ENCODE results near the gene IL2RA. TPM values are rescaled to one million over a fixed set of nuclear protein-coding genes. Genes with fewer than 3 reads are reported as not detected.

The IL2RA gene
- total and polyA plus RNA-seq, 10 donors: 3.5 to 78.7 (median 15.4) TPM

DNA sequence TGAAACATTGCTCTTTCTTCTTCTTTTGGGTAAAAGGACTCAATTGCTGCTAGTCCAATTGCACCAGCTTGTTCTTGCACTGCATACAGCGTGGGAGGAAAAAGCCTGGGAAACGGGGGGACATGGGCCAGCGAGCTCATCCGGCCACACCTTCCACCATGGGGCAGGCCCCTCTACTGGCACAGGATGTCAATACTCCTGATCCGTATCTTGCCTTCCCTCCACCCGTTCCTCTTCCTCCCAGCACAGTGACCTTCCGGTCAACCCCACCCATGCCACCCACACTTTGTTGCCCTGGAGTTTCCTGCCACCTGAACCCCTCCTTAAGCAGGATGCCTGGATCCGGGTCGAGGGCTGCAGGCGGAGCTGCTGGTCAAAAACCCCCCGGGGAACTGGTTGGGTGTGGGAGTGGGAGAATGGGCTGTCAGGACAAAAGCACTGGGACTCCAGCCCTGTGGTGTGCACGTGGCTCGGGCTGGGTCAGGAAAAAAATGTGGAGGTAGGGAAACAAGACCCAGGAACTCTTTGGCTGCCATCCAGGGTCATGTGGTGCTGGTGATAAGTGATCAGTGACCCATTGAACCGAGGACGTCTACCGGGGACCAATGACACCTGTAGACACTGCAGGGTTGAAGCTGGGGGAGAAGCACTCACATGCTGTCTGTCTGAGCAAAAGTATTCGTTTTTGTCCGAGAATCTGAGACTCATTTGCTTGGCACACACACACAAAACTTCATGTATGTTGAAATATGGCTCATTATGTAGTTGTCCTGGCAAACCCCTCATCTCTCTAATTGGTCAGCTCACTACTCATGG is 8.1 kb downstream of the IL2RA start:
- peak overlapping the region in 1 of 8 donors; percentile 22 for H3K4me3 ChIP-seq
- peaks cover 68 to 95% (median 87%) of the 10 kb centered on the region in 6 donors for H3K4me1 ChIP-seq
- 19 to 33% (median 25%) methylated on average over 18 of the region's 18 CpGs for WGBS, 5 donors
- peak overlapping the region; percentile 54 to 94 (median 85) for H3K27ac ChIP-seq
- TF ChIP-seq CTCF (IDR thresholded peaks at IDR 0.05 in 8 of 11, conservative IDR thresholded peaks at IDR 0.05 in 3 of 11) (no peak), POLR2AphosphoS5 (IDR thresholded peaks at IDR 0.05) (peak; percentile 68 to 82 (median 80))
- no peaks in the 10 kb centered on the region for H3K27me3 ChIP-seq (replicated peaks in 1 of 7)
- DNase-seq: peak; percentile 81
- intact Hi-C loops (cut with DNase I; ENCODE audit: low total_unique reads): no loop called here
- no peaks in the 10 kb centered on the region for H3K9me3 ChIP-seq
- H3K36me3 ChIP-seq: no peaks in the 10 kb centered on the region

DNA sequence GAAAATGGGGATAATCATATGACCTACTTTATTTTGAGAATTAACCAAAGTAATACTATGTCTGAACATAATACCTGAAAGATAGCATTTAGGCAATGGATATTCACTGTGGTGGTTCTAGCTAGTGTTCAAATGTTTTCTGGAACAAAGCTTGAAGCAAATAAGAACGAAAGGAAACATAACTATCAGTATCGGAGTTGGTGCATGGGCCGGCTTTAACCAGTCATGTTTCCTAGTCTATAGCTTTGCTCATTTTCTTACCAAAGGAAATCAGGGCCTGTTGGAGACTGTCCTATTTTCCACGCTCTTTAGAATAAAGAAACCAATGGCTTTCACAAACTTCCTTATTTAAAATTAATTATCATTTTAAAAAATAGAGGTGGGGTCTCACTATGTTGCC is 8.9 kb downstream of the IL2RA start:
- H3K36me3 ChIP-seq: no peaks in the 10 kb centered on the region
- no peak for TF ChIP-seq CTCF (IDR thresholded peaks at IDR 0.05 in 8 of 11, conservative IDR thresholded peaks at IDR 0.05 in 3 of 11)
- no peak for TF ChIP-seq POLR2A (IDR thresholded peaks at IDR 0.05)
- TF ChIP-seq POLR2AphosphoS5 (IDR thresholded peaks at IDR 0.05): no peak
- DNase-seq: no peak
- H3K4me3 ChIP-seq: peak overlapping the region in 1 of 8 donors; percentile 29
- no peaks in the 10 kb centered on the region for H3K9me3 ChIP-seq
- no peaks in the 10 kb centered on the region for H3K27me3 ChIP-seq (replicated peaks in 1 of 7)
- WGBS, 5 donors: 46 to 76% (median 69%) methylated on average over 4 of the region's 4 CpGs
- peak overlapping the region in 7 of 8 donors; percentile 59 to 94 (median 86) for H3K27ac ChIP-seq
- intact Hi-C loops (cut with DNase I; ENCODE audit: low total_unique reads): no loop called here
- peaks cover 63 to 95% (median 88%) of the 10 kb centered on the region in 6 donors for H3K4me1 ChIP-seq

- WGBS, 5 donors: 37 to 57% (median 42%) methylated on average over 15 to 17 of the region's 17 CpGs
- no peak for TF ChIP-seq CTCF (IDR thresholded peaks at IDR 0.05 in 8 of 11, conservative IDR thresholded peaks at IDR 0.05 in 3 of 11)
- peak in 2 of 3 donors; percentile 39 to 50 for TF ChIP-seq POLR2AphosphoS5 (IDR thresholded peaks at IDR 0.05)
- Histone ChIP-seq H3K4me3 (peak overlapping the region in 1 of 8 donors; percentile 29), H3K27me3 (replicated peaks in 1 of 7) (no peaks in the 10 kb centered on the region), H3K27ac (peak overlapping the region; percentile 22 to 94 (median 85)), H3K36me3 (no peaks in the 10 kb centered on the region), H3K9me3 (no peaks in the 10 kb centered on the region), H3K4me1 (peaks cover 55 to 94% (median 81%) of the 10 kb centered on the region in 6 donors)
- intact Hi-C loops (cut with DNase I; ENCODE audit: low total_unique reads): no loop called here
- DNase-seq: peak; percentile 83
Observed at GRCh38 chr10:6052247-6053221, 9.6 kb downstream of the IL2RA start.

All from spleen (tissue), 11 donors.